Loucy (cell line): ENCODE data around the gene TICAM1.

Experiments
- EZH2phosphoT487 ChIP-seq: fragments of 200-600 bp; IDR thresholded peaks from 2 replicates; pipeline ENCODE4 v1.6.1; 2018; ENCODE audit warnings: antibody characterized with exemption, mild to moderate bottlenecking, moderate library complexity, borderline replicate concordance
- TF ChIP-seq, protein P1 (sequence below): fragments of 200-600 bp; sonication (generic); conservative IDR thresholded peaks from 2 replicates; pipeline ENCODE4 v1.5.1; 2014; ENCODE audit warnings: mild to moderate bottlenecking, antibody characterized with exemption, low read length

GRCh38 chr19:4791183-4792018 is 40.1 kb downstream of the TICAM1 start, which contains the start of gene FEM1A:
- TF ChIP-seq, protein P1, sequence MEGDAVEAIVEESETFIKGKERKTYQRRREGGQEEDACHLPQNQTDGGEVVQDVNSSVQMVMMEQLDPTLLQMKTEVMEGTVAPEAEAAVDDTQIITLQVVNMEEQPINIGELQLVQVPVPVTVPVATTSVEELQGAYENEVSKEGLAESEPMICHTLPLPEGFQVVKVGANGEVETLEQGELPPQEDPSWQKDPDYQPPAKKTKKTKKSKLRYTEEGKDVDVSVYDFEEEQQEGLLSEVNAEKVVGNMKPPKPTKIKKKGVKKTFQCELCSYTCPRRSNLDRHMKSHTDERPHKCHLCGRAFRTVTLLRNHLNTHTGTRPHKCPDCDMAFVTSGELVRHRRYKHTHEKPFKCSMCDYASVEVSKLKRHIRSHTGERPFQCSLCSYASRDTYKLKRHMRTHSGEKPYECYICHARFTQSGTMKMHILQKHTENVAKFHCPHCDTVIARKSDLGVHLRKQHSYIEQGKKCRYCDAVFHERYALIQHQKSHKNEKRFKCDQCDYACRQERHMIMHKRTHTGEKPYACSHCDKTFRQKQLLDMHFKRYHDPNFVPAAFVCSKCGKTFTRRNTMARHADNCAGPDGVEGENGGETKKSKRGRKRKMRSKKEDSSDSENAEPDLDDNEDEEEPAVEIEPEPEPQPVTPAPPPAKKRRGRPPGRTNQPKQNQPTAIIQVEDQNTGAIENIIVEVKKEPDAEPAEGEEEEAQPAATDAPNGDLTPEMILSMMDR: peak; percentile 94
- no peak for TF ChIP-seq EZH2phosphoT487
